Fibroblast of gingiva (primary cell): ENCODE results near the gene THYN1.

Experiments used
- DNase-seq: peaks from one replicate; pipeline ENCODE4 v3.0.0-alpha.2; 2011; ENCODE audit warnings: low read depth

Gene THYN1

DNA sequence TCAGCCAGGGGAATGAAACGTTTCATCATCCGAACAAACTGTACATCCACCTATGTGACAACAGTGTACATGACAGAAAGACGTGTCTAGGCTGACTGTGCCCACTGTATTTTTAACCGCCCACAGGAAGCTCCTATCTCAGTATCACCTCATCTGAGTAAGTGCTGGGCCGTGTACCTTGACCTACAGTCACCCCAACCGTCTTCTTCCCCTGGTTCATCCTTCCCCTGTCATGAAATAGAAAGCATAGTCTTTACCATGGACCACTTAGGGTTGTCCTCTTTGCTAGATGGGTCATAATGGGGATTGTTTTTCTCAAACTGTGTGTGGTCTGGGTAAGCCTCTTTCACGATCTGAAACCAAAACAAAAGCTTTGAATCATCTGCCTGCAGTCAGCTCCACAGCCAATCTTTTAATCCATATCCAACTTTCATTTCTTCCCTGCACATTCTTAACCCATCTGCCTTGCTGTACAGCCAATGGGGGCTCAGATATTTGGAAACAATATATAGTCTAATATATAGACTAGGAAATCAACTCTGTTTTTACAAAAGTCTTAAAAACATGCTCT, 4.2 kb downstream of the THYN1 start:
- DNase-seq: no peak

DNA sequence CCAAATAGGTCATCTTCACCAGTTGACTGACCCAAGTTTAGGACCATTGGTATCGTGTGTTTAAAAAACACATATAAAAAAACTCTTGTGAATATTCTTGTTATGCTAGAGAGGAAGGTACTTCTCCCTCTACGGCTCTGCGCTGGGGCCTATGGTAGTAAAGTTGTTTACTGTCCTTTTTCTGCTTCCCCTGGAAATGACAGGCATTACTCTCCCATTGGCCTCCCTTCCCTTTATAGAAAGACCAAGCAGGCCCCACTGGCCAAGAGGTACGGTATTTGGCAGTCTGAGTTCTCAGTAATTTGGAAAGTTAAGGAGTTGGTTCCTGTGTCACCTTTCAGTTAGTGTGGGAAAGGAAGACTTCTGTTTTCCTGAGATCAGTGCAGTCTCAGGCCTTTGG, 6.5 kb downstream of the THYN1 start:
- no peak for DNase-seq

DNA sequence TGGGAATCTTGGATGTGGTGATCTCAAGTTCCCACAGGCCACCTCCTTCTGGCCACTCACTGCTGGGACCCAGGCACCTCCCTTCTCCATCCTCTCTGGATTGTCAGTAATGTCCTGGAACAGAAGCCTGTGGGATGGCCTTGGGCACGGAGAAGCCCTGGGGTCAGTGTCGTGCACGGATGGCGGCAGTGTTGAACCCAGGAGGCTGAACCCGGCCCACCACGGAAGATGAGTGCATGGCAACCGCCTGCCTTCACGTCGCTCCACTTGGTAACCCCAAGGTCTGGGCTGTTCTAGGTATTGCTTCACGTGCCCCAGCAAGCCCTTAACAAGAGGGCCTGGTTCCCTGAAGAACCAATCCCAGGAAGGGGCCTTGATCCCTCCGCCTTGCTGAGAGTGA, 7.1 kb downstream of the THYN1 start:
- DNase-seq: no peak

DNA sequence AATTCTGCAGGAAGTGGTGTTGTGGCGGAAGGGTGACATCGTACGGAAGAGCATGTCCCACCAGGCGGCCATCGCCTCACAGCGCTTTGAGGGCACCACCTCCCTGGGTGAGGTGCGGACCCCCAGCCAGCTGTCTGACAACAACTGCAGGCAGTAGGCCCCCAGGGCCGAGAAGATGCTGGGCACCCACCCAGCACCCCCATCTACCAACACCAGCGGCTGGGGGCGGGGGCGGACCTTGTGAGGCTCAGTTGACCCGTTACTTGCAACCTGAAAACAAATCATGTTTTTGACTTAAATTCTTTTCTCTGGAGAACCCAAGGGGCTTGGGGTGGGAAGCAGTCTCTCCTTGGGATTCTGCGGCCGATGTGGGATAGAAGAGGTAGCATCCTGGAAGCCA, 7.7 kb downstream of the THYN1 start:
- no peak for DNase-seq

DNA sequence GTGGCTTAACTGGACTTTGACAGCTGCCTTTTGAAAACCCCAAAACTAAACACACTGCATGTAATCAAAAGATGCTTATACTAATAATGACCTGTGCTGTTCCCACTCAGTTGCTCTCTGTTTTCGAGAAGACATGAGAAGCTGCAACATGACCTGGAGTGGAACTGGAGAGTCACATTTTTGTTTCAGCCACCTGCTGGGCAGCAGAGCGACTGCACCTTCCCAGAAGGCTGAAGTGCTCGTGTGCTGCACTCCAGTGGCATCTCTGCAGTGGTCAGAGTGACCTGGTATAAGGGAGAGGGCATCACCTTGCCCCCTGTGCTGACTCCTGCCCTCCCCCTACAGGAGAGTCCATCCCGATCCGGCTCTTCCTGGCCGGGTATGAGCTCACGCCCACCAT, 8.6 kb downstream of the THYN1 start:
- peak; percentile 19 for DNase-seq

DNA sequence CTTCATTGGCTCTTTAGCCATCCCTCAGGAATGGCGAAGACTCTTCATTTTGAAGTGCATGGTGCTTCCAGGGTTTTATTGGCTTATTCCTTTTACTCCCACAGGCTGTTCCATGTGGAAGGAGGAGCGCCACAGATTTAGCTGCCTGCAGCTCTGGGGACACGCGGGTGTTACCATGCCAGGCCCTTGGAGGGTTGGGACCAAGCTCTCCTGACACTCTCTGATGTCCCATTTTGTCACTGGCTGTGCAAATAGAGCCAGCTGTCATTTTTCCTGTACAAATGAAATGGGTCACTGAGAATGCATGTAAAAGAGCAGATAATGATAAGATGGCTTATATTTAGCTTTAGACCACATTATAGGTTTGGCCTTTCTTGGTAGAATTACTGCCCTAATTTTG, 9.2 kb downstream of the THYN1 start:
- DNase-seq: no peak

DNA sequence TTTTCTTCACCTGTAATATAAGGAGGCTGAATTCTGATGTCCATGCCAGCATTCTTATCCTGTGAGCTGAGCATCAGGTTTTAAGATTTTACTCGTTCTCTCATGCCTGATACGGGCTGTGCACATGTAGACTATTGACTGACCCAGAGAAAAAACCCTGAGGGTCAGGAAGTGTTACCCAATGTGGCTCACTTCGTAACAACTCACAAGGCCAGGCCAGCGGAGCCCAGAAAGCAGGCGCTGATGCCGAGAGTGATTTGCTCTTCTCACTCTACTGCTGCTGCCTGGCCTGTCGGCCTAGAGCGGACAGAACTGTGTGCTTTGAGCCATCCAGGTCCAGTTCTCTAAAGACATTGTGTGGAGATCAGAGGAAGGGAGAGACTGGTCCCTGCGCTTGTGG, 10.8 kb downstream of the THYN1 start:
- no peak for DNase-seq

DNA sequence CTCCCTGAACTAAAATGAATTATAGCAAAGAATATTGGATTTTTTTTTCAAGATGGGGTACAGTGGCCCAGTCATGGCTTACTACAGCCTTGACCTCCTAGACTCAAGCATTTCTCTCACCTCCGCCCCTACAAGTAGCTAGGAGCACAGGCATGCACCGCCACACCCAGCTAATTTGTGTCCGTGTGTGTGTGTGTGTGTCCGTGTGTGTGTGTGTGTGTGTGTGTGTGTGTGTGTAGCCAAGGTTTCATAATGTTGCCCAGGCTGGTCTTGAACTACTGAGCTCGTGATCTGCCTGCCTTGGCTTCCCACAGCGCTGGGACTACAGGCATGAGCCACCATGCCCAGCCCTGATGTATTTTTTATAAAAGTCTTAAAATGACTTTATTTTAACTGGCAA, 12.6 kb downstream of the THYN1 start:
- DNase-seq: no peak

DNA sequence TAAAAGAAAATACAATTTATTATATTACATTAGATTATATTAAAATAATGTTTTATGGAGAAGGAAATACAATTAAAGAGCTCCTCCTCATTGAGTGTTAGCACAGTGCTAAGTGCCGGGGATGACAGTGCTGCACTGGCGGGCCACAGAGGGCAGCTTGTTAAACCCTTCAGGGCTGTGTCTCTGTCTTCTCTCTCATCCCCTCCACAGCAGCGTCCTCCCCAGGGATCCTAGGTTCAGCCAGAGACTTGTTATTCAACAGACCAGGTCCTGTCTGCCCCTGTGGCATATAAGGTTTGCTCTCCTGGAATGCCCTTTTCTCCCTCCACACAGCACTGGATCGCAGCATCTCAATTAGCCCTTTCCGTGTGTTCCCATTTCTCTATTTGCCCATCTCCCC, 14.2 kb downstream of the THYN1 start:
- DNase-seq: no peak

DNA sequence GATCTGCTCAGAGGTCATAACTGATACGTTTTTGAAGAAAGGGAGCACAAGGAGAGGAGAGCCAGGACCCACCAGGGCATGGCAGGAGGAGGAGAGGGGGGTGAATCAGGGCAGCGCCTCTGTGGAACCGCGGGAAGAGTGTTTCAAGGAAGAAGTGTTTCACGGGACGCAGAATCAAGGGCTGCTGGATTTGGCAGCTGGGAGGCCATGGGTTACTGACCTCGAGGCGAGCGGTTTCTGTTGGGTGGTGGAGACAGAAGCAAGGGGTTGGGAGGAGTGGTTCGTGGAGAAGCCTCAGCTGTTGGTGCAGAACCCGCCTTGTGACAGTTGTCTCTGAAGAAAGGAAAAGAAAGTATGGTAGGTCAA, 15.6 kb downstream of the THYN1 start:
- DNase-seq: no peak

DNA sequence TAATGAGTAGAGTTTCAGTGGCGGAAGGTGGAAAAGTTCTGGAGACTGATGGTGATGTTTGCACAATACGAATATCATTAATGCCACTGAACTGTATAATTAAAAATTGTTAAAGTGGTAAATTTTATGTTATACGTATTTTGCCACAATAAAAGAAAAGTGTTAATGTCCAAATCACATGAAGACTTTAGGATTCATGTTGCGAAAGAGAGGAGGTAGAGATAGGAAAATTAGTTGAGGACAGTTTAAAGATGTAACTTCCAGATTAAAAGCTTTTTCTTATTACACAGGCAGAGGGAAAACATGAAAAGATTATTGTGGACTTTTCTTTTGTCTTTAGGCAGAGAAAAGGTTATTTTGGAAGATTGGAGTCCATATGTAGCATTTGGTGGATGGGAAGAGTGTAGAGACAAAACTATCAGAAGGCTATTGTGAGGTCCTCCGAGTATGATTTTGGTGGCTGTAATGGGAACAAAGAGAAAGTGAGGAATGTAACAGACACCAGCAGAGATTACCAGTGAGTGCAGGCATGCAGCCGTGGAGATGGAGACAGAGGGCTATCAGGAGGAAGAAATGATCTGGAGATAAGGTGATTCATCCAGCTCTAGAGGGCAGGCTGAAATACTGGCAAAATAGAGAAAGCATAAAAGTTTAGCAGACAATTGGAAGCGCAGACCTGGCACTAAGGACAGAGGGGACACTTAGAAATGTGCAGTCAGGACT, 16.2 kb downstream of the THYN1 start:
- DNase-seq: no peak

DNA sequence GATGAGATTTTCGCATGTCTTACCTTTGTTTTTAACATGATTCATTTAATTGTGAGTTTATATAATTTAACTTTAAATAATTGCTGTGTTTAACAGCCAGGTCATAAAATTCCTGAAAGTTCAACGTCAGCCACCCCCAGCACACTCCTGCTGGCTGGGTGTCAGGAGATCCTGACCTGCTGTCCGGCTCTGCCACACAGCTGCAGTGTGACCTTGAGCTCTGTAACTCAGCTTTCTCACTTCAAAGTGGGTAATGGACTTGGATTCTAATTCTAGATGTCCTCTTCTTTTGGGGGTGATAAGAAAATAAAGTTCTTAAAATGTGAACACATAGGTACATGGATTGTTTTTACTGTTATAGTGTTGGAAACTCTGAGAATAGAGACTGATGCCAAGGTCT, 17.8 kb downstream of the THYN1 start:
- DNase-seq: no peak

DNA sequence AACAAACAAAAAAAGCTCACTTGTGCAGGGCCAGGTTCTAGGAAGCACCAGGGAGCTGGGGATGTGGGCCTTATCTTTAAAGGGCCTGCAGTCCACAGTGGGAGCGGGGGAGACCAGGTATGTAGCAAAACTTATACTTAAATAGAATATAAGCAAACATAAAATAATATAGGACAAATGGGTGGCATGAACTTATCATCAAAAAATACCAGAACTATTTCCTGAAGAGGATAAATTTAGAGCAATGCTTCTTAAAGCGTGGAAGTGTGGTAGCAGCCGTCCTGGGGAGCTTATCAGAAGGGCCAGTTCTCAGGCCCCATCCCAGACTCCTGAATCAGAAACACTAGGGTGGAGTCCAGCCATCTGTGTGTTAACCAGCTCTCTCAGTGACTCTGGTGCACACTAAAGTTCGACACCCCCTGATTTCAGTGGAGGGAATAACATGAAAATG, 19.4 kb downstream of the THYN1 start:
- no peak for DNase-seq

DNA sequence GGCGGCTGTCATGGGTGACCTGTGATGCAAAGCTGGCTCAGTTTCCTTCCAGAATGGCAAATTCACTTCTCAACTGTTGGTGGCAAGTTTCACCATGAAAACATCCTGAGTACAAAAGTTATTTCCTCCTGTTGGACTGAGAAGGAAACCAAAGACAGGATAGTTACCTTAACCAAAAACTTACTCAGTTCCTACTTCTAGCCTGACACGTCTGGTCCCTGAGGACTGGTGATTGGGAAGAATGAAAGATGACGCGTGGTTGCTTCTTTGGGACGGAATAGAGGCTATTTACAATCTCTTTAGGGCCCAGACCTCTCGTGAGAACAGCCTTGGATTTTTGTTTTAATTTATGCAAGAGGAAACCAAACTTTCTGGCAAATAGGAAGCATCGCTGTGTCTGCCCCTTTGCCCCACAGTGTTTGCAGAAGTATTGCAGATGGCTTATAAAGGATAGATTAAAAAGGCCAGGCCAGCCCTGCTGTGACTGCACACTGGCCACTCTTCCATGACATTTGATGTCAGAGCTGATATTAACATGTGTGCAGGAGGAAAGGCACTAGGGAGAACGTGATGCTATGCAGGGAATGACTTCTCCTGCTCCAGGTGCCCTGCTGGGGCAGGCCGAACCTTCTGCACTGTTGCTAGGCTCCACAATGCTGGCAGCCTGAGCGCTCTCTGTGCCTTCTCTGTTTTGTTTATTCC, 21.0 kb downstream of the THYN1 start:
- no peak for DNase-seq

DNA sequence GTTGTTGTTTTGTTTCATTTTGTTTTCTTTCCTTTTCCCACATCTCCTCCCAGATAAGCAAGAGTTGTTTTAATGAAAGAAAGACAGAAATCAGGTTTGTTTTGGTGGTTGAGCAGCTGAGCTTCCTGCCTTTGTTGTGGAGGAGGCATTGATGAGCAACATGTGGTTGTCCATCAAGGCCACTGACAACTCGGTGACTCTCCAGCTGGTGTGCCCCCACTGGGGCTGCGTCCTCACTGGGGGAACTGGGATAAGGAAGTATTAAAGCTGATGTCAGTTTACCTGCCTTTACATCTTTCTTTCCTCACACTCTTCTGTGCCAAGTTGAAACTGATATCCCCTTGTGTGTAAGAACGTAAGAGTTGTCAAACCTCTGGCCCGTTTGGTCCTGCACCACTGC, 22.8 kb downstream of the THYN1 start:
- DNase-seq: no peak

DNA sequence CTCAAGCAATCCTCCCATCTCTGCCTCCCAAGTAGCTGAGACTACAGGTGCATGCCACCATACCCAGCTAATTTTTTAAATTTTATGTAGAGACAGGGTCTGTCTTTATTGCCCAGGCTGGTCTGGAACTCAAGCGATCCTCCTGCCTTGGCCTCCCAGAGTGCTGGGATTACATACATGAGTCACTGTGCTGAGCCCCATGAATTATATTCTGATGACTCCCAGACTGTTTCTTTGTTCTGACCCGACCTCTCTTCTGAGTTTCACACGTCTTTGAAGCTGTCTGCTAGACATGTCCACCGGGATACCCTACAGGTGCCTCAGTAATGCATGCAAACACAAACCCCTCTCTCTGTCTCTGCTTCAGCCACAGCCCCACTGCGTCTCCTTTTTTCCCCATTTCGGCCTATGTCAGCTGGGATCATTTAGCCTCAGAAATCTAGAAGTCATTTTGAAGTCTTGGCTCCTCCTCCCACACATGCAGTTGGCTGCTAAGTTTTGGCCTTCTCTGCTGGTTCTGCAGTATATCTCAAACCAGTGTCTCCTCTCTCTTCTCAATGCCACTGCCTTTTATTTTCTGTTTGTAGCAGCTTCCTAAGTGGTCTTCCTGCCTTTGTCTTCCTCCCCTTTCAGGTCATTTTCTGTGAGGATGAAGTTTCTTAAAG, 23.9 kb downstream of the THYN1 start:
- DNase-seq: no peak

DNA sequence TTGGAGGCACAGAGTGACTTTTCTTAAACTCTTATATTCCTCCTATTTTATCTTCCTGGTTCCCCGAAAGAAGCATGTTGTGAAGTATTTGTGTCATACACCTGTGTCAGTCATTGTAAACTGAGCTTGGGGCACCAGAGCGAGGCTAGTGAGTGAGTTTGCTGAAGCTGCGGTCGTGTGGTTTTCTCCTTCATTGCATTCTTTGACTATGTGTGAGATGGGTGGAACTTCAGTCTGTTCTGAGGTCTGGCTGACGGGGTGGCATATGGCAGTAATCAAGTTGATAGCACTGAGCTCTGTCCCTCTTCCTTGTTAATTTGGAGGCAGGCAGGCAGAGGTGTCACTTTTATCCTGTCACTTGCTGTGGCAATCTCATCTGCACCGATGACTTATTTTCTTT, 24.5 kb downstream of the THYN1 start:
- DNase-seq: peak; percentile 49

DNA sequence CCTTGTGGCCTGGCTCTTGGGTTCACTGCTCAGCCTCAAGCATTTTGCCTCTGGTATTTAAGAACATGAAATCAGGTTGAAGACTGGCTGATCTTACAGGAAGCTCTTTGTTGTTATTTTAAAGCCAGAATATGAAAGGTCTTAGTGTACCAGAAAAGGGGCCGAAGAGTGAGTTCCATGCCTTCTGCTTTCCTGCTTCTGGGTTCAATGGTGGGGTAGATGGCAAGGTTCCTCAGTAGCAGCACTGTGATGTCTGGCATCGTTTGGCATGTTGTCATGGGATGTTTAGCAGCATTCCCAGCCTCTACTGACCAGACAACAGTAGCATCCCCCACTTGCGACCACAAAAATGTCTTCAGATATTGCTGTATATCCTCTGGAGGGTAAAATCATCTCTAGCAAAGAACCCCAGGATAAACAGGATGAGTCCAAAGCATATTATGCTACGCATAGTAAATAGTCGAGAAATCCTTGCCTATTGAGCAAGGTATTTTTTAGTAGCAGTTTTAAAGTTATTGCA, 26.3 kb downstream of the THYN1 start:
- DNase-seq: no peak

DNA sequence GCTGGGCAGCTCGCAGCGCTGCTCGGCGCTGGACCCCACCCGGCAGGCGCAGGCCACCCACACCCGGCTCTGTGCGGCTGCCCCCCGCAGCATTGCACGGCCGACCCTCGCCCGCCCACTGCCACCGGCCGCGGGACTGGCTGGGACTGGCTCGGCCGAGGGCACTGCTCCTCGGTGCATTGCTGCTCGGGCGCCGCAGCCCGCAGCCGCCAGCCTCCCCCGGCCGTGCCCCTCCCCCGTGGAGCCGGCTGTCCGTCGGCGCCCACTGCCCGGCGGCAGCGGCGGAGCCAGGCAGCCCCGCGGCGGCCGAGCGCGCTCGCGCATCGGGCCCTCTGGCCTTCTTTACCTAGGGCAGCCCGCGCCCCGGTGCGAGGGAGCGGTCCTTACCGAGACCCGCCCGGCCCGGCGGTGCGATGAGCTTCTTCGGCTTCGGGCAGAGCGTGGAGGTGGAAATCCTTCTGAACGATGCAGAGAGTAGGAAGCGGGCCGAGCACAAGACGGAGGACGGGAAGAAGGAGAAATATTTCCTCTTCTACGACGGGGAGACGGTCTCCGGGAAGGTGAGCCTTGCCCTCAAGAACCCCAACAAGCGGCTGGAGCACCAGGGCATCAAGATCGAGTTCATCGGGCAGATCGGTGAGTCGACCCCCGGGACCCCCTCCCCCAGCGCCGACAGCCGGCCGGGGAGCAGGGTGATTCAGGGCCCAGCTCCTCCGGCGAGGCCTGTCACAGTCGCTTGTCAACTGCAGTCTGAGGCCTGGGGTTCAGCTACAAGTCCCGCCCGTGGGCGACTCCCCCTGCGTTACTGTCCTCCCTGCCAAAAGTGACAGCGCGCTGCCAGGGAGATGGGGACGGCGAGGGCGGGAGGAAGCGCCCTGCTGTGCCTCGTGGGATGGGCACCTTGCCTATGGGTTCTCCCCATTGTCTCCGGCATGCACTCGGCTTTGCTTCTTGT, 28.2 kb downstream of the THYN1 start:
- peak; percentile 7 for DNase-seq

DNA sequence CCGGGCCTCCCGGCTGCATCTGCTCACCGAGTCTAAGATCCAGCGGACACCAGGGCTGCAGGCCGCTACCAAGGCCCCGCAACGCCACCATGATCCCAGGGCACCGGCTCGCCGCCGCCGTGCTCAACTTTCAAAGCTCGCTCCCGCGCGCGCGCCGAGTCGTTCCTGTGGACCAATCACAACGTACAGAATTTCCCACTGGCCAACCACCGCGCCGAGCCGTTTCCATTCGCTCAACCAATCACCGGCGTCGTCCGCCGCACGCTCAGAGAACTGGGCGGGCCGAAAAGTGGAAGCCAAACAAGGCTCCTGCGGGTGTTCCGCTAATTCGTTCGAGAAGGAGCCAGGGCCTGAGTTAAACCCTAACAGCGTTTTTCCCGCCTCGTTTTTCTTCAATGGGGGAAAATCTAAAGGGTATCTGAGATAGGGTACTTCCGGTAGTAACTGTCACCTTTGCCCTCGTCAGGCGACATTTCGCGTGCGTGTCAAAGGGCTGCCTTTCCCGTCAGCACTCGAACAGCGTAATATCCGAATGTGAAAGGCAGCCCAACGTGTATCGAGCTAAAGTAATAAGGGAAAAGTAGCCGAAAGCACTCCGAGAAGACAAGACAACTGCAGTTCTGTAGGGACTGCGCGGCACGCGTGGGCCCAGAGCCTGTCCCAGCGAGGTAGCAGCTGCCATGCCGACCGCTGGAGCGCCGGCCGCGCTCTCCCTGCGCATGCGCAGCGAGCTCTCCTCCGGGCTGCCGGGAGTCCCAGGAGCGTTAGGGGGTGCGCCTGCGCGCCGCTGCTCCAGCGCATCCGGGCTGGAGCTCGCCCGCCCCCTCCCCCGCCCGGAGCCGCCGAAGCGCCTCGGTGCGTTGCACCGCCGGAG, 29.1 kb downstream of the THYN1 start, which contains the start of the genes NCAPD3 and VPS26B:
NCAPD3 (minus strand) TSS at position 132 of the 874 bp plus-strand sequence; CDS start at position 91, 41 bp downstream.
VPS26B (plus strand) TSS at position 836 of the 874 bp plus-strand sequence. CDS start 452 bp downstream, outside the sequence.
- peak; percentile 94 for DNase-seq
